A549 (cell line): ENCODE results near the gene ZNF362. TPM values are rescaled to one million over a fixed set of nuclear protein-coding genes. Genes with fewer than 3 reads are reported as not detected.

Experiments used
- ATAC-seq, 2 experiments: fragments of 200-7000 bp in 1 of 2; fragments of >200 bp in 1 of 2; cut with Nextera tagmentation in 1 of 2; cut with Tn5 transposase in 1 of 2; 3 replicates each; pipeline versions ENCODE4 v1.8.0 to v1.9.1; 2018 to 2020; ENCODE audit warnings: mild to moderate bottlenecking in 1 of 2, moderate library complexity in 1 of 2
- CTCF ChIA-PET: fragments of 300-600 bp; sonication (Branson Sonifier 250); formaldehyde crosslinking; extraction: SDS; loops from one replicate; lab custom pipeline; 2021; ENCODE audit warnings: antibody characterized with exemption, inconsistent platforms; lab: Yijun Ruan, JAX
- POLR2A ChIA-PET: fragments of 350-600 bp; formaldehyde crosslinking; extraction: SDS; loops from one replicate; lab custom pipeline; 2021; ENCODE audit warnings: antibody characterized with exemption, inconsistent platforms; lab: Yijun Ruan, JAX
- DNase-seq, 2 experiments: peaks; one replicate each; pipeline versions ENCODE4 v3.0.0 to v3.0.0-alpha.2; 2011 to 2016; ENCODE audit warnings: low read depth in 1 of 2, low spot score in 1 of 2
- FAIRE-seq: peaks from 2 replicates; lab custom pipeline; 2011; peaks lifted over from hg19 to GRCh38; lab: Jason Lieb, UNC
- H3K27ac ChIP-seq, 2 experiments: fragments of >200 bp; sonication (Bioruptor Twin); formaldehyde crosslinking; 3 replicates each; pipeline ENCODE4 v1.5.1; 2016 to 2017
- H3K4me1 ChIP-seq: fragments of >200 bp; sonication (Bioruptor Twin); formaldehyde crosslinking; 3 replicates; pipeline ENCODE4 v1.6.1; 2016
- H3K4me2 ChIP-seq: fragments of >200 bp; sonication (Bioruptor Twin); formaldehyde crosslinking; 3 replicates; pipeline ENCODE4 v1.6.1; 2016
- H3K4me3 ChIP-seq: fragments of >200 bp; sonication (Bioruptor Twin); formaldehyde crosslinking; 3 replicates; pipeline ENCODE4 v1.5.1; 2016
- H3K9me3 ChIP-seq: fragments of >200 bp; sonication (Bioruptor Twin); formaldehyde crosslinking; 3 replicates; pipeline ENCODE4 v1.6.1; 2016
- ATOH8 ChIP-seq: fragments of 250-450 bp; sonication (Bioruptor Pico); IDR thresholded peaks from 2 replicates; pipeline ENCODE4 v1.5.0; 2020; ENCODE audit warnings: low read depth, mild to moderate bottlenecking, moderate library complexity
- BHLHE40 ChIP-seq: IDR thresholded peaks from 2 replicates; pipeline ENCODE4 v1.6.1; 2012; ENCODE audit warnings: low read depth, low read length, inconsistent platforms
- CEBPB ChIP-seq, 2 experiments: fragments of >200 bp in 1 of 2; sonication (Bioruptor Twin) in 1 of 2; formaldehyde crosslinking in 1 of 2; IDR thresholded peaks; 2 replicates each; pipeline ENCODE4 v1.6.1; 2012 to 2016
- FOSL2 ChIP-seq, 2 experiments: fragments of 450-650 bp in 1 of 2; fragments of >200 bp in 1 of 2; sonication (Bioruptor Twin) in 1 of 2; formaldehyde crosslinking; IDR thresholded peaks; 2 replicates each; pipeline versions ENCODE4 v1.5.0 to v1.6.1; 2016 to 2020; ENCODE audit warnings: mild to moderate bottlenecking in 1 of 2, moderate library complexity in 1 of 2
- HES2 ChIP-seq: fragments of >200 bp; sonication (Bioruptor Twin); formaldehyde crosslinking; IDR thresholded peaks from 2 replicates; pipeline ENCODE4 v1.6.1; 2016
- HEYL ChIP-seq: fragments of 250-450 bp; sonication (Bioruptor Pico); IDR thresholded peaks from 2 replicates; pipeline ENCODE4 v1.8.0; 2021; ENCODE audit warnings: mild to moderate bottlenecking, moderate library complexity
- HOXB5 ChIP-seq: fragments of 250-450 bp; sonication (Bioruptor Pico); IDR thresholded peaks from 2 replicates; pipeline ENCODE4 v1.5.0; 2020; ENCODE audit warnings: mild to moderate bottlenecking, moderate library complexity
- JUN ChIP-seq, 2 experiments: fragments of >200 bp; sonication (Bioruptor Twin); formaldehyde crosslinking; IDR thresholded peaks; 2 replicates in 1 of 2; 3 replicates in 1 of 2; pipeline ENCODE4 v1.6.1; 2016 to 2017
- JUNB ChIP-seq: fragments of >200 bp; sonication (Bioruptor Twin); formaldehyde crosslinking; IDR thresholded peaks from 2 replicates; pipeline ENCODE4 v1.6.1; 2016
- KDM5A ChIP-seq: fragments of 200-600 bp; sonication (generic); IDR thresholded peaks from 2 replicates; pipeline ENCODE4 v1.6.1; 2016; ENCODE audit warnings: antibody characterized with exemption, mild to moderate bottlenecking
- MYC ChIP-seq: IDR thresholded peaks from 2 replicates; pipeline ENCODE4 v1.6.1; 2012; ENCODE audit warnings: mild to moderate bottlenecking, inconsistent platforms, low read length, improper control_type of control experiment, borderline replicate concordance
- NPAS2 ChIP-seq: fragments of 250-450 bp; sonication (Bioruptor Pico); IDR thresholded peaks from 2 replicates; pipeline ENCODE4 v1.8.0; 2022; ENCODE audit warnings: mild to moderate bottlenecking, moderate library complexity, borderline replicate concordance
- NR3C1 ChIP-seq: fragments of >200 bp; sonication (Bioruptor Twin); formaldehyde crosslinking; IDR thresholded peaks from 3 replicates; pipeline ENCODE4 v1.6.1; 2017
- POLR2A ChIP-seq: IDR thresholded peaks from 2 replicates; pipeline ENCODE4 v1.6.1; 2012; ENCODE audit warnings: mild to moderate bottlenecking, low read length
- RARB ChIP-seq: fragments of 250-450 bp; sonication (Bioruptor Pico); IDR thresholded peaks from 2 replicates; pipeline ENCODE4 v1.8.0; 2021; ENCODE audit warnings: mild to moderate bottlenecking, moderate library complexity
- SMC3 ChIP-seq: fragments of >200 bp; sonication (Bioruptor Twin); formaldehyde crosslinking; IDR thresholded peaks from 3 replicates; pipeline ENCODE4 v1.6.1; 2018; ENCODE audit warnings: inconsistent platforms
- SREBF2 ChIP-seq: fragments of 450-650 bp; IDR thresholded peaks from 2 replicates; pipeline ENCODE4 v1.6.1; 2014; ENCODE audit warnings: mild to moderate bottlenecking, moderate library complexity
- TP53 ChIP-seq: fragments of 250-450 bp; sonication (Bioruptor Pico); IDR thresholded peaks from 2 replicates; pipeline ENCODE4 v1.5.0; 2021; ENCODE audit warnings: mild to moderate bottlenecking, moderate library complexity
- USF2 ChIP-seq: fragments of 450-650 bp; IDR thresholded peaks from 2 replicates; pipeline ENCODE4 v1.6.1; 2014; ENCODE audit warnings: antibody characterized with exemption
- ZFP36 ChIP-seq: fragments of 450-650 bp; IDR thresholded peaks from 2 replicates; pipeline ENCODE4 v1.6.1; 2014; ENCODE audit warnings: borderline replicate concordance; ENCODE audit not compliant: partially characterized antibody
- ZNF302 ChIP-seq: fragments of 250-450 bp; sonication (Bioruptor Pico); IDR thresholded peaks from 2 replicates; pipeline ENCODE4 v1.9.0; 2021; ENCODE audit warnings: inconsistent platforms, mild to moderate bottlenecking, moderate library complexity
- WGBS: methylation state at CpG from one replicate; pipeline ENCODE4 v1.1.6; 2017; ENCODE audit errors: missing lambda C conversion rate; 5-methylcytosine and 5-hydroxymethylcytosine counted together
- polyA plus RNA-seq, 4 experiments: library from polyadenylated mRNA; depleted of rRNA in 3 of 4; stranded (reverse); fragments of >200 nt; fragmentation: RNase III in 1 of 4; extraction: RNeasy Plus Mini Kit Qiagen cat#74134 plus additional on column Dnase treatment in 1 of 4; gene quantifications; 2 replicates in 3 of 4; 3 replicates in 1 of 4; pipeline ENCODE4 v1.2.3, GENCODE V29; 2011 to 2017
- TF ChIP-seq, protein P1 (sequence below): IDR thresholded peaks from 2 replicates; pipeline ENCODE4 v1.6.1; 2012
- TF ChIP-seq, protein P2 (sequence below): fragments of >200 bp; sonication (Bioruptor Twin); formaldehyde crosslinking; IDR thresholded peaks from 3 replicates; pipeline ENCODE4 v1.5.1; 2016
- TF ChIP-seq, protein P3 (sequence below): IDR thresholded peaks from 2 replicates; pipeline ENCODE4 v1.6.1; 2012

ZNF362 gene
- polyA plus RNA-seq, 2 of the 4 experiments (the other 2 are of a cell fraction) = 4.8 to 7.9 TPM

GRCh38 chr1:33265780-33266605 is 9.7 kb downstream of the ZNF362 start:
- ATAC-seq (no peak), DNase-seq (no peak), FAIRE-seq (no peak)
- Histone ChIP-seq H3K4me2 (no peak overlapping the region), H3K4me3 (no peak overlapping the region), H3K27ac (no peak overlapping the region), H3K4me1 (no peaks in the 10 kb centered on the region), H3K9me3 (no peaks in the 10 kb centered on the region)
- ChIA-PET POLR2A (interaction anchor here (1.0 kb wide), 1 partner anchor 11 kb away, joined by 3 read pairs; no protein-coding TSS in a partner anchor), CTCF (interaction anchor here (1.3 kb wide), 1 partner anchor 347 kb away, joined by 3 read pairs; no protein-coding TSS in a partner anchor)
- WGBS = 89% methylated on average over 10 of the region's 10 CpGs
- TF ChIP-seq SMC3 (no peak), USF2 (no peak), ZFP36 (no peak), ATOH8 (CRISPR knock-in tag) (no peak), HOXB5 (CRISPR knock-in tag) (no peak), RARB (CRISPR knock-in tag) (no peak), POLR2A (no peak), ZNF302 (CRISPR knock-in tag) (no peak), HES2 (no peak), CEBPB (IDR thresholded peaks at IDR 0.05) (no peak), MYC (no peak), KDM5A (no peak), SREBF2 (no peak), JUNB (no peak), JUN (IDR thresholded peaks at IDR 0.05) (no peak), NPAS2 (no peak), HEYL (CRISPR knock-in tag) (no peak)
- TF ChIP-seq, protein P1, sequence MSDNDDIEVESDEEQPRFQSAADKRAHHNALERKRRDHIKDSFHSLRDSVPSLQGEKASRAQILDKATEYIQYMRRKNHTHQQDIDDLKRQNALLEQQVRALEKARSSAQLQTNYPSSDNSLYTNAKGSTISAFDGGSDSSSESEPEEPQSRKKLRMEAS = no peak
- TF ChIP-seq, protein P2, sequence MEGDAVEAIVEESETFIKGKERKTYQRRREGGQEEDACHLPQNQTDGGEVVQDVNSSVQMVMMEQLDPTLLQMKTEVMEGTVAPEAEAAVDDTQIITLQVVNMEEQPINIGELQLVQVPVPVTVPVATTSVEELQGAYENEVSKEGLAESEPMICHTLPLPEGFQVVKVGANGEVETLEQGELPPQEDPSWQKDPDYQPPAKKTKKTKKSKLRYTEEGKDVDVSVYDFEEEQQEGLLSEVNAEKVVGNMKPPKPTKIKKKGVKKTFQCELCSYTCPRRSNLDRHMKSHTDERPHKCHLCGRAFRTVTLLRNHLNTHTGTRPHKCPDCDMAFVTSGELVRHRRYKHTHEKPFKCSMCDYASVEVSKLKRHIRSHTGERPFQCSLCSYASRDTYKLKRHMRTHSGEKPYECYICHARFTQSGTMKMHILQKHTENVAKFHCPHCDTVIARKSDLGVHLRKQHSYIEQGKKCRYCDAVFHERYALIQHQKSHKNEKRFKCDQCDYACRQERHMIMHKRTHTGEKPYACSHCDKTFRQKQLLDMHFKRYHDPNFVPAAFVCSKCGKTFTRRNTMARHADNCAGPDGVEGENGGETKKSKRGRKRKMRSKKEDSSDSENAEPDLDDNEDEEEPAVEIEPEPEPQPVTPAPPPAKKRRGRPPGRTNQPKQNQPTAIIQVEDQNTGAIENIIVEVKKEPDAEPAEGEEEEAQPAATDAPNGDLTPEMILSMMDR = no peak

DNA sequence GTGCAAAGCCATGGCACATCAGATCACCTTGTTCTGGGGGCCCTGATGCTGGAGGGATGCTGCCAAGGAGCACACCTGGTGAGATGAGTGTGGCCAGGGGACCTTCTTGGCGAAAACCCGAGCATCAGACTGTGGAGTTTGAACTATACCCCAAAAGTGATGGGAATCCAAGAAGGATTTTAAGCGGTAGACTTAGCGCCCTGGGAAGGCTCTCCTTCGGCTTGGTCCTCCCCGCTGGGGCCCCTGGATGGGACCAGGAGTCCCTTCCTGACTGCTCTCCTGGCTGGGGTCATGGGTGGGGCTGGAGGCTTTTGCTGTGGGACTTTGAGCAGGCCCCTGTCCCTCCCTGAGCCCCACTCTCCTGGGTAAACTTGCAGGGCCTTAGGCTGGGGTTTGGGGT is 10.5 kb downstream of the ZNF362 start:
- POLR2A ChIA-PET = no interaction called here
- no peak for DNase-seq
- no peak overlapping the region for H3K4me2 ChIP-seq
- H3K4me1 ChIP-seq = no peaks in the 10 kb centered on the region
- no CpG with 5 or more reads among the region's 6 CpGs for WGBS
- no peak for ATAC-seq
- no peak overlapping the region for H3K27ac ChIP-seq
- FAIRE-seq = no peak
- H3K4me3 ChIP-seq = no peak overlapping the region
- no peaks in the 10 kb centered on the region for H3K9me3 ChIP-seq
- TF ChIP-seq, protein P3, sequence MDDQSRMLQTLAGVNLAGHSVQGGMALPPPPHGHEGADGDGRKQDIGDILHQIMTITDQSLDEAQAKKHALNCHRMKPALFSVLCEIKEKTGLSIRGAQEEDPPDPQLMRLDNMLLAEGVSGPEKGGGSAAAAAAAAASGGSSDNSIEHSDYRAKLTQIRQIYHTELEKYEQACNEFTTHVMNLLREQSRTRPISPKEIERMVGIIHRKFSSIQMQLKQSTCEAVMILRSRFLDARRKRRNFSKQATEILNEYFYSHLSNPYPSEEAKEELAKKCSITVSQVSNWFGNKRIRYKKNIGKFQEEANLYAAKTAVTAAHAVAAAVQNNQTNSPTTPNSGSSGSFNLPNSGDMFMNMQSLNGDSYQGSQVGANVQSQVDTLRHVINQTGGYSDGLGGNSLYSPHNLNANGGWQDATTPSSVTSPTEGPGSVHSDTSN = no peak
- TF ChIP-seq, protein P1 = no peak
- no peak for TF ChIP-seq NR3C1
- no peak for TF ChIP-seq RARB (CRISPR knock-in tag)
- no peak for TF ChIP-seq TP53 (CRISPR knock-in tag)
- TF ChIP-seq ZNF302 (CRISPR knock-in tag) = no peak
- no peak for TF ChIP-seq BHLHE40
- no peak for TF ChIP-seq FOSL2 (IDR thresholded peaks at IDR 0.05)
- TF ChIP-seq FOSL2 (CRISPR knock-in tag; IDR thresholded peaks at IDR 0.05) = no peak
- CTCF ChIA-PET = no interaction called here
